BJ (cell line): Measurements from ENCODE around the gene GEMIN8. TPM values are rescaled to one million over a fixed set of nuclear protein-coding genes. Genes with fewer than 3 reads are reported as not detected.

ENCODE experiments used
- CTCF ChIA-PET: fragments of 350-600 bp; formaldehyde crosslinking; extraction: SDS; loops from one replicate; lab custom pipeline; 2021; ENCODE audit warnings: antibody characterized with exemption, inconsistent platforms; lab: Yijun Ruan, JAX
- POLR2A ChIA-PET: fragments of 300-600 bp; sonication (Branson Sonifier 250); formaldehyde crosslinking; extraction: SDS; loops from one replicate; lab custom pipeline; 2021; ENCODE audit warnings: antibody characterized with exemption; lab: Charles Lee
- DNase-seq: peaks from one replicate; pipeline ENCODE4 v3.0.0-alpha.2; 2011; ENCODE audit warnings: low read depth
- H3K27me3 ChIP-seq: 2 replicates; pipeline ENCODE4 v1.6.0; 2011; ENCODE audit warnings: low read length; ENCODE audit not compliant: control insufficient read depth, insufficient read depth
- H3K36me3 ChIP-seq: 2 replicates; pipeline ENCODE4 v1.5.1; 2011; ENCODE audit warnings: low read length; ENCODE audit not compliant: control insufficient read depth, insufficient read depth
- H3K4me3 ChIP-seq: 2 replicates; pipeline ENCODE4 v1.5.1; 2011; ENCODE audit warnings: low read depth, mild to moderate bottlenecking, control low read depth, low read length
- polyA plus RNA-seq: library from polyadenylated mRNA; depleted of rRNA; stranded (reverse); fragments of >200 nt; gene quantifications from 2 replicates; pipeline ENCODE4 v1.2.3, GENCODE V29; 2011
- TF ChIP-seq, protein P1 (sequence below): IDR thresholded peaks from 2 replicates; pipeline ENCODE4 v1.5.1; 2011; ENCODE audit warnings: low read depth, mild to moderate bottlenecking, control low read depth, inconsistent platforms, low read length, moderate library complexity; ENCODE audit not compliant: insufficient read depth

GEMIN8 gene
- polyA plus RNA-seq, 1 experiment = 21.5 TPM

DNA sequence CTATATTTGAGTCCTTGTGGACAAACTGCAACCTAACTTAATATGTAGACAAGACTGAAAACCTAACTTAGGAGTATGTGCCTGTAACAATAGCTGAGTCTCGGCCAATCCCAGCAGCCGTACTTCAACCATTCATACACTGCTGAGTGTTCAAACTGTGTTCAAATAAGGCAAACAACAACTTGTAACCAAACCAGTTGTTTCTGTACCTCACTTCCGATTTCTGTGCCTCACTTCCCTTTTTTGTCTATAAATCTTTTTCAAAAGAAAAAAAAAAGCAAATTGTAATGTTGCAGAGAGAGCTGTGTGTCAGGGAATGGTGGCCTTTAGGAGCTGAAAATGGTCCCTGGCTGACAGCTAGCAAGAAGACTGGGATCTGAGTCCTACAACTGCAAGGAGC, 46.0 kb downstream of the GEMIN8 start:
- ChIA-PET CTCF (interaction anchor here (0.6 kb wide), 1 partner anchor 1232 kb away, joined by 5 read pairs; no protein-coding TSS in a partner anchor), POLR2A (no interaction called here)
- TF ChIP-seq, protein P1, sequence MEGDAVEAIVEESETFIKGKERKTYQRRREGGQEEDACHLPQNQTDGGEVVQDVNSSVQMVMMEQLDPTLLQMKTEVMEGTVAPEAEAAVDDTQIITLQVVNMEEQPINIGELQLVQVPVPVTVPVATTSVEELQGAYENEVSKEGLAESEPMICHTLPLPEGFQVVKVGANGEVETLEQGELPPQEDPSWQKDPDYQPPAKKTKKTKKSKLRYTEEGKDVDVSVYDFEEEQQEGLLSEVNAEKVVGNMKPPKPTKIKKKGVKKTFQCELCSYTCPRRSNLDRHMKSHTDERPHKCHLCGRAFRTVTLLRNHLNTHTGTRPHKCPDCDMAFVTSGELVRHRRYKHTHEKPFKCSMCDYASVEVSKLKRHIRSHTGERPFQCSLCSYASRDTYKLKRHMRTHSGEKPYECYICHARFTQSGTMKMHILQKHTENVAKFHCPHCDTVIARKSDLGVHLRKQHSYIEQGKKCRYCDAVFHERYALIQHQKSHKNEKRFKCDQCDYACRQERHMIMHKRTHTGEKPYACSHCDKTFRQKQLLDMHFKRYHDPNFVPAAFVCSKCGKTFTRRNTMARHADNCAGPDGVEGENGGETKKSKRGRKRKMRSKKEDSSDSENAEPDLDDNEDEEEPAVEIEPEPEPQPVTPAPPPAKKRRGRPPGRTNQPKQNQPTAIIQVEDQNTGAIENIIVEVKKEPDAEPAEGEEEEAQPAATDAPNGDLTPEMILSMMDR = no peak

DNA sequence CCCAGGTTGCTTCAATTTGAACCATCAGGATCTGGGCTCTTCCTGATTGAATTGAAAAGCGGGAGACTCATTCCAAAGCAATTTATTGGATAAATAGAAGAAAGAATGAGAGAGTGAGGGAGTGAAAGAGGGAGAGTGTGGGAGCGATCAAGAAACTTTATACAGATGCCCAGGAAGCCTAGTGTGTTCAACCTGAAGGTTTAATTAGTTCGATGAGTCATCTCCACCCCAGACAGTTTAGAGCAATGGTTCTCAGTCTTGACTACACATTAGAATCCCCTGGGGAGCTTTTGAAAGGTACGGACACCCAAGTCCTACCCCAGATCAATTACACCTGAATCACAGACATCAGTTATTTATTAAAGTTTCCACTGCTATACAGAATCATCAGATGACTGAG, 61.5 kb downstream of the GEMIN8 start:
- CTCF ChIA-PET = no interaction called here
- Histone ChIP-seq H3K4me3 (no peak overlapping the region), H3K27me3 (no peaks in the 10 kb centered on the region), H3K36me3 (no peaks in the 10 kb centered on the region)
- POLR2A ChIA-PET = no interaction called here
- no peak for DNase-seq
- TF ChIP-seq, protein P1 = no peak

More for the DNA sequence above, 46.0 kb downstream of the GEMIN8 start:
- Histone ChIP-seq H3K4me3 (no peak overlapping the region), H3K27me3 (no peaks in the 10 kb centered on the region), H3K36me3 (no peaks in the 10 kb centered on the region)
- DNase-seq = no peak

DNA sequence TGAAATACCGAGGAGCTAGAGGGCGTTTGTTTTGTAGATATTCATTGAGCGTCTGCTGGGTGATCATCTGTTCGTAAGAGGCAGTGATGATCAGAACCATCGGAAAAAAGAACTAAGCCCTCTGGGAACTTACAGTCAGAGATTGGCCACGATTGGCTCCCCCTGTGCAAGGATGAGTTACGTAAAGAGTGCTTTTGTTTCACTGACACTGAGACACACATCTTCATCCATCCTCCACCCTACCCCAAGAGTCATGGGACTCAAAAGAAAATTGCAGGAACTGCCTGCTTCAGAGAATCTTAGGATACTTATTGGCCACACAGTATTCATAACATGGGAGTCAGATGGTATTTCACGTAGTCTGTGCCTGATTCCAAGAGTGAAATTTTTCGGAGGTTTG, 62.1 kb downstream of the GEMIN8 start:
- no peak overlapping the region for H3K4me3 ChIP-seq
- H3K36me3 ChIP-seq = no peaks in the 10 kb centered on the region
- no peak for DNase-seq
- no peaks in the 10 kb centered on the region for H3K27me3 ChIP-seq
- CTCF ChIA-PET = no interaction called here
- TF ChIP-seq, protein P1 = no peak
- POLR2A ChIA-PET = no interaction called here

DNA sequence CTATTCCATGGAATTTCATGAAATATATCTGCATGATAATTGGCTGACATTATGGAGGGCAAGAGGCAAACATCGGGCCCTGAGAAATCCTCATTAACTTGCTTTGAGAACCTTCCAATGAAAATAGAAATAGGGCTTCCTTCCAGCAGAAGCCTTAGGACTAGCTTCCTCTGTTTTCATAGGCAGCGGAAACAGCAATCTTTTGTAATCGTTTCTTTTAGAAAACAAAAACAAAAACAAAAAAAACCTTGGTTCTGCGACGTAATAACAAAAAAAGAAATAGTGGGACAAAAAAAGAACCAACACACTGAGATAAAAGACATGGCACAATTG, 62.9 kb downstream of the GEMIN8 start:
- ChIA-PET POLR2A (no interaction called here), CTCF (no interaction called here)
- TF ChIP-seq, protein P1 = no peak
- Histone ChIP-seq H3K36me3 (no peaks in the 10 kb centered on the region), H3K4me3 (no peak overlapping the region), H3K27me3 (no peaks in the 10 kb centered on the region)
- DNase-seq = no peak

DNA sequence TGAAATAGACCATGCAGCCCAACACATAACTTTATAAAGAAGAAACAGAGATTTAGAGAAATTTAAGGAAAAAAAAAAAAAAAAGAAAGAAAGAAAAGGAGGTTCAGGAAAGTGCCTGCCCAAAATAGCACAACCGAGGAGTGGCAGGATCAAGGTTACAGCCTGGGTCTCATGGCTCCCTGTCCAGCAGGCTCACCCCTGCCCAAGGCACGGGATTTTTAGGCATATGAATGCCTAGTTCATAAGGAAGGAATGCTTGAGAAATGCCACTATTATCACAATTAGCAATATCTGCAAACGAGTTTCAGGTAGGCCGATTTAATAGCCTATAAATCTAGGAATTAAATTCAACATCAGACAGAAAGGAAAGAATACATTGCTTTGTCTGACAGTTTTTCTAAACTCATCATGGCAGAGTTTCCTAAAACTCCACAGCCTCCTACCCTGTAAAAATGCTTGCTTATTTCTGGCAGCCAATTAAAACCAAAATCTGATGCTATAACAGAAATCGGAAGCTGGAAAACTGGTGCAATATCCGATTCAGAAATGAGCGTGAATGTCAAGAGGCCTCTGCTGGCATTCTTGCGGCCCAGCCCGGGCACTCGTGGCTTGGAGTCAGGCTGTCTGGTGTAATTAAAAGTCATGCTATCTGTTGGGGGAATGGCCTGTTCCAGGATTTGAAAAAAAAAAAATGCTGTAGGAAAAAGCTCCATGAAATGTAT, 63.5 kb downstream of the GEMIN8 start:
- no peaks in the 10 kb centered on the region for H3K27me3 ChIP-seq
- no peak for DNase-seq
- CTCF ChIA-PET = no interaction called here
- no peaks in the 10 kb centered on the region for H3K36me3 ChIP-seq
- TF ChIP-seq, protein P1 = no peak
- no peak overlapping the region for H3K4me3 ChIP-seq
- POLR2A ChIA-PET = no interaction called here
